ENCODE results near the gene CRADD.

DNA sequence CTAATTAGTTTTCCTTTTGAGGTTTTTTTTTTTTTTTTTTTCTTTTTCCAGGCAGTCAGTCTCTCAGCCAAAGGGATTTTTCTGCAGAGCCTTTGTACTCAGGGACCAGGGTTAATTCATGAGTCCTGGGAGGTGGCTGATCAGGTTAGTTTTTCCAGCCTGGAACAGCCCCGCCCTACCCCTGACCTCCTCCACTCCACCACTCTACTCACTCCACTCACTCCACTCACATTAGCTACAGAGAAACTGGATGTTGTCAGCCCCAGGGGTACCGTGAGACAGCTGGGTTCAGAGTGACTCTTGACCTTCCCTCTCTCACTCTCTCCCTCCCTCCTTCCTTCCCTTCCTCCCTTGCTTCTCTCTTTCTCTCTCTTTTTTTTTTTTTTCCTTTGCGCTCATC lies 161.0 kb downstream of the CRADD start:
- TF ChIP-seq POLR2A (IDR thresholded peaks at IDR 0.05; ENCODE audit: low read depth, low read length) = no peak
- no peak for TF ChIP-seq POLR2AphosphoS5 (IDR thresholded peaks at IDR 0.05; ENCODE audit: low read depth, low read length)

Data from GM12892 (cell line).